ENCODE results near the gene NEUROD4. TPM values are rescaled to one million over a fixed set of nuclear protein-coding genes. Genes with fewer than 3 reads are reported as not detected.

Gene NEUROD4
- total RNA-seq, 1 donor from 2014 or later: 1.8 TPM

GRCh38 chr12:55061024-55061423 is 41.2 kb downstream of the NEUROD4 start:
- Histone ChIP-seq H3K4me2 (peak overlapping the region; percentile 24), H3K4me1 (peaks cover 42% of the 10 kb centered on the region), H4K20me1 (ENCODE audit: low read depth) (no peaks in the 10 kb centered on the region), H3K9me3 (ENCODE audit: low read depth) (no peaks in the 10 kb centered on the region), H2AFZ (replicated peaks) (no peak overlapping the region), H3K9ac (no peak overlapping the region), H3F3A (ENCODE audit: low read depth) (peaks cover 20% of the 10 kb centered on the region), H3K27me3 (no peaks in the 10 kb centered on the region), H3K4me3 (no peak overlapping the region), H3K36me3 (no peaks in the 10 kb centered on the region), H3K79me2 (ENCODE audit: low read depth) (no peaks in the 10 kb centered on the region), H3K27ac (no peak overlapping the region)
- H3K36me3 Mint-ChIP-seq: no peaks in the 10 kb centered on the region
- H3K4me1 Mint-ChIP-seq: peaks cover 54% of the 10 kb centered on the region
- no peak overlapping the region for H3K27ac Mint-ChIP-seq
- no peak for TF ChIP-seq CTCF (IDR thresholded peaks at IDR 0.05)
- no peak for TF ChIP-seq EZH2 (IDR thresholded peaks at IDR 0.05)
- TF ChIP-seq EZH2phosphoT487 (IDR thresholded peaks at IDR 0.05): no peak
- peaks cover 2% of the 10 kb centered on the region for H3K27me3 Mint-ChIP-seq (ENCODE audit: insufficient read depth, low read depth)
- no peak overlapping the region for H3K4me3 Mint-ChIP-seq
- DNase-seq (ENCODE audit: low spot score): no peak
- H3K9me3 Mint-ChIP-seq: no peaks in the 10 kb centered on the region

- Mint-ChIP-seq H3K4me1 (peaks cover 54% of the 10 kb centered on the region), H3K9me3 (no peaks in the 10 kb centered on the region), H3K4me3 (no peak overlapping the region), H3K27ac (no peak overlapping the region), H3K27me3 (ENCODE audit: insufficient read depth, low read depth) (peaks cover 2% of the 10 kb centered on the region), H3K36me3 (no peaks in the 10 kb centered on the region)
- Histone ChIP-seq H3K9me3 (ENCODE audit: low read depth) (no peaks in the 10 kb centered on the region), H3K27ac (no peak overlapping the region), H3K4me1 (peaks cover 46% of the 10 kb centered on the region), H3F3A (ENCODE audit: low read depth) (peaks cover 20% of the 10 kb centered on the region), H3K9ac (no peak overlapping the region), H4K20me1 (ENCODE audit: low read depth) (no peaks in the 10 kb centered on the region), H3K36me3 (no peaks in the 10 kb centered on the region), H3K4me3 (no peak overlapping the region), H3K27me3 (no peaks in the 10 kb centered on the region), H3K4me2 (peak overlapping the region; percentile 41), H2AFZ (replicated peaks) (no peak overlapping the region), H3K79me2 (ENCODE audit: low read depth) (no peaks in the 10 kb centered on the region)
- TF ChIP-seq EZH2 (IDR thresholded peaks at IDR 0.05) (no peak), EZH2phosphoT487 (IDR thresholded peaks at IDR 0.05) (peak; percentile 76), CTCF (IDR thresholded peaks at IDR 0.05) (no peak)
- peak; percentile 68 for DNase-seq (ENCODE audit: low spot score)
These were observed 43.5 kb downstream of the NEUROD4 start for GRCh38 chr12:55063291-55063690.

- DNase-seq (ENCODE audit: low spot score): no peak
- Mint-ChIP-seq H3K27ac (no peak overlapping the region), H3K36me3 (no peaks in the 10 kb centered on the region), H3K9me3 (no peaks in the 10 kb centered on the region), H3K27me3 (ENCODE audit: insufficient read depth, low read depth) (peaks cover 2% of the 10 kb centered on the region), H3K4me1 (peaks cover 52% of the 10 kb centered on the region), H3K4me3 (no peak overlapping the region)
- H3K4me2 ChIP-seq: no peak overlapping the region
- H3K79me2 ChIP-seq (ENCODE audit: low read depth): no peaks in the 10 kb centered on the region
- TF ChIP-seq EZH2phosphoT487 (IDR thresholded peaks at IDR 0.05): no peak
- H3K4me1 ChIP-seq: peaks cover 46% of the 10 kb centered on the region
- no peaks in the 10 kb centered on the region for H3K36me3 ChIP-seq
- H3K27me3 ChIP-seq: no peaks in the 10 kb centered on the region
- H2AFZ ChIP-seq (replicated peaks): no peak overlapping the region
- no peaks in the 10 kb centered on the region for H4K20me1 ChIP-seq (ENCODE audit: low read depth)
- no peak overlapping the region for H3K9ac ChIP-seq
- no peak overlapping the region for H3K27ac ChIP-seq
- H3K4me3 ChIP-seq: no peak overlapping the region
- no peaks in the 10 kb centered on the region for H3K9me3 ChIP-seq (ENCODE audit: low read depth)
- peaks cover 20% of the 10 kb centered on the region for H3F3A ChIP-seq (ENCODE audit: low read depth)
These were observed 45.8 kb downstream of the NEUROD4 start for GRCh38 chr12:55065535-55065934.

GRCh38 chr12:55067701-55068100 is 47.9 kb downstream of the NEUROD4 start:
- peaks cover 6% of the 10 kb centered on the region for H3K27me3 Mint-ChIP-seq (ENCODE audit: insufficient read depth, low read depth)
- Histone ChIP-seq H2AFZ (replicated peaks) (no peak overlapping the region), H3F3A (ENCODE audit: low read depth) (peaks cover 12% of the 10 kb centered on the region), H3K4me3 (no peak overlapping the region), H3K27ac (no peak overlapping the region), H4K20me1 (ENCODE audit: low read depth) (no peaks in the 10 kb centered on the region), H3K4me1 (peaks cover 27% of the 10 kb centered on the region), H3K9me3 (ENCODE audit: low read depth) (no peaks in the 10 kb centered on the region), H3K36me3 (no peaks in the 10 kb centered on the region), H3K4me2 (peak overlapping the region; percentile 22), H3K27me3 (no peaks in the 10 kb centered on the region), H3K79me2 (ENCODE audit: low read depth) (no peaks in the 10 kb centered on the region), H3K9ac (no peak overlapping the region)
- H3K9me3 Mint-ChIP-seq: no peaks in the 10 kb centered on the region
- peaks cover 38% of the 10 kb centered on the region for H3K4me1 Mint-ChIP-seq
- H3K36me3 Mint-ChIP-seq: no peaks in the 10 kb centered on the region
- peak; percentile 15 for DNase-seq (ENCODE audit: low spot score)
- TF ChIP-seq EZH2phosphoT487 (IDR thresholded peaks at IDR 0.05) (no peak), CTCF (IDR thresholded peaks at IDR 0.05) (no peak), EZH2 (IDR thresholded peaks at IDR 0.05) (no peak)
- H3K27ac Mint-ChIP-seq: no peak overlapping the region
- no peak overlapping the region for H3K4me3 Mint-ChIP-seq

Data from neural progenitor cell (in vitro differentiated cells).